ENCODE measurements around the gene SND1.

Gene SND1

GRCh38 chr7:127905491-127906330, 253.7 kb downstream of the SND1 start:
- DNase-seq (ENCODE audit: low read depth): no peak

DNA sequence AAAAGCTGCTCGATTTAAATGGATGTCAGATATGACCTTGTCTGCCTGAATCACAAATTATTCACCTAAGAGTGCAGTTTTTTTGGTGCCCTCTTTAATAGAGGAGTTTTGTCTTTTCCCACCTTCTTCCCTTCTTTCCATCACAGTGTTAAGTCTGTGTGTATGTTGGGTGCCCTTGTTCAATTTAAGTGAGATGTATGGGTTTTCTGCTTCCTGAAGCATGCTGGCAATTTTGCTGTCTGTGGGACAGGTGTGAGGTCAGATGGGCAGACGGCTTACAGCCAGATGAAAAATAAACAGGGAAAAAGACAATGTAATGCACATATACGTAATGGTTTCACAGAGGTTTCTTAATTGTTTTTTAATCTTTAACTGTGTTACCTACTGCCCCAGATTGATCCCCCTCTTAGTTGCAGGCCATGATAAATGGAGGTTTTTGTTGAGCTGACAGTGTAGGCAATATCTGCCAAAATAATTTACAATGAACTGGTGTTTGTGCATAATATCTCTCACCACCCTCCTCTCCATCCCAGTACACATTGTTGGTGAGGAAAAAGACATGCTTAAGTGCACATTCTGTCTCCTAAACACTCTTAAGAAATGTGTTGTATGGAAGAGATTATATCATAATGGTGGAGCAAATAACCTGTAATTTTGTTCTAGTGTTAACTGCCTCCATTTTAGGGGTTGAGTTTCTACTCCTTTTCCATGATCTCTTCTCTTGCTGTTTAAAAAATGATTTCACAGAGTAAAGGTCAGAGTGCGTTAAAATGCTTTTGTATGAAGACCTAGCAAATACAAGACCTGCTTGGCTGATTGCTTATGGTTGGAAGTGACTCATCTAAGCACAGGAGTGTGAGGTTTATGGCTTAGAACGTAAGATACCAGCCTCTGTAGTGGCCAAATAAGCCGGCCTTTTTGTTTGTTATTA, 255.4 kb downstream of the SND1 start:
- DNase-seq (ENCODE audit: low read depth): no peak

DNA sequence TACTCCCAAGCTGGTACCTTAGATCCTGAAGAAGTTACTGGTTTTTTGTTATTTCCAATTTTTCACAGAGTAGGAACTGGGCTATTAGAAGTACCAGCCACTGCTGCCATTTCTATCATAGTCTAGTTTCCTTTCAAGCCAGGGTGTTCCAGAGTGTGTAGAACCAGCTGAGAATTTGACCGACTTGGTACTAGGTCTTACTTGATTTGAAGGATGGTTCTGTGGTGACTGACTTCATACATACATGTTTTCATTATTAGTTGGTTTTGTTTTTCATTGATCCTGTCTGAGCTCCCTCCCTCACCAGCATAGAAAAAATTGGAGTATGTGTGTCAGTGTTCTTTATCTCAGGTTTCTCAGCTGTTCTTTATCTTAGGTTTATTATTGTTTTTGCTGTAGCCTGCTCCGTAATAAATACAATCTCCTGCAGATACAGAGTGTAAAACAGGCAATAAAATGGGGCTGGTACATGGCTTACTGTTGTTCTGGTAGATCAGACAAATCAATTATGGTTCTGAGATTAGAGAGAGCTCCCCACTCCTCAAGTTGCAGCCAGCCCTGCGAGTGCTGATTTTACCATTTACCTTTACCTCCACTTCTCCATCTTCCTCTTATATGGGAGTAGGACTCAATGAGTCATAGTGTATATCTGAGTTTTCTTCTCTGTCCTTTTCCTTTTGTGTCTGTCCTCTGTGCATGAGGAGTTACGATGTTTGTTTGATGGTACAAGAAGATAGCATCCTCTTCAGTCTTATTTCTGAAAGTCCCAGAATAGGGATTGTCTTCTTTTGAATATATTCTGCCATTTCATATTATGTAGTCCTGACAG, 256.6 kb downstream of the SND1 start:
- DNase-seq (ENCODE audit: low read depth): no peak

GRCh38 chr7:127909424-127910152, 257.6 kb downstream of the SND1 start:
- no peak for DNase-seq (ENCODE audit: low read depth)

GRCh38 chr7:127910670-127911069, 258.7 kb downstream of the SND1 start:
- DNase-seq (ENCODE audit: low read depth): no peak

DNA sequence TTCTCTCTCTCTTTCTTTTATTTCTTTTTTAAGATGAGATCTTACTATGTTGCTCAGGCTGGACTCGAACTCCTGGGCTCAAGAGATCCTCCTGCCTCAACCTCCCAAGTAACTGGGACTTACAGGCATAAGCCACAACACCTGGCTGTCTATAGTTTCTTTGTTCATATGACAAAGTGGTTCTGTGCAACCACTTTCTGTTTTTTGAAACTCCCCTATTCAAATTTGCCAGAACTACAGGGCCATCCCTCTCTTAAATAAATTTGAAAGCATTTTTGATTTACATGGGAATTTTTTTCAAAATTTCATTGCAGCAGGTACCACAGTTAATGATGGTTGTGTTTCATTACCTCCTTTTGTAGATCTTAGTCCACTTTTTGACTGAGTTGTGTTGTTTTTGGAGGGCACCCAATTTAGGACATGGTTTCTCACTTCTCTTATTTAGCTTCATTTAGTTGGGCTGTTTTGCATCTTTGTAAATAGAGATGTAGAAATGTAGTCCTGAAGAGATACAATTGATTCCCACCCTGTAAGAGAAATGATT, 260.0 kb downstream of the SND1 start:
- no peak for DNase-seq (ENCODE audit: low read depth)

DNA sequence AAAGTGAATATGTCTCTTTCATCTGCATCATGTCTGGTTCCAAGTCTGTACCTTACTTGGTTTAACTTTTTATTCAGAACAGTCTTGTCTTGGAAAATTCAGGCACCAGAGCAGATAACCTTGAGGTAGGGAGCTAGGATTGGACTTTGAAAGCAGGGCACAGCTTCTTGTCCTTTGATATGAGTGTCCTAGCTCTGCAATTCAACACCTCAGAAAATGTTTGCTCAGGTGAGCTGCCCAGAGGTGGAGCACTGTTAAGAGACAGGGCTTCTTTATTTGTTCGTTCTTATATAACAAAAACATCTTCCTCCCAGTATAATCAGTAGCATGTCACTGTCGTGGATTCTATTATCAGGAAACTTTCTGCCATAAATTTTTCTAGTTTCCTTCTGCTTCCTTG, 260.9 kb downstream of the SND1 start:
- no peak for DNase-seq (ENCODE audit: low read depth)

DNA sequence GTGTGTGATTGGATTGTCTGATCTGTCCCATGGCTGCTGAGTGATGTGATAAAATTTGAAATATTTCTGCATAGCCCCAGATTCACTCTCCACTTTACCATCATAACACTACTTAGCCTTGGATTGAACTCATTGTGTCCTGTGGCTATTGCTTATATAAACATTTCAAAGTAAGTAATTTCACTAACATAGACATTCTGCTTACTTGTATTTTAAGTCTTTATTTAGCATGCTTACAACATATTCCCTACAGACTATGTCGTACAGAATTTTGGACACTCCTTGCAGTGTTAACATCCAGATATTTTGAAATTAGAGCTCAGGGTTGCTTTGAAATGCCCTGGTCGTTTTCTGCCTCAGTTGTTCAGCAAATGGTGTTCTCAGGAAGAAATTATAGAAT, 261.7 kb downstream of the SND1 start:
- DNase-seq (ENCODE audit: low read depth): no peak

DNA sequence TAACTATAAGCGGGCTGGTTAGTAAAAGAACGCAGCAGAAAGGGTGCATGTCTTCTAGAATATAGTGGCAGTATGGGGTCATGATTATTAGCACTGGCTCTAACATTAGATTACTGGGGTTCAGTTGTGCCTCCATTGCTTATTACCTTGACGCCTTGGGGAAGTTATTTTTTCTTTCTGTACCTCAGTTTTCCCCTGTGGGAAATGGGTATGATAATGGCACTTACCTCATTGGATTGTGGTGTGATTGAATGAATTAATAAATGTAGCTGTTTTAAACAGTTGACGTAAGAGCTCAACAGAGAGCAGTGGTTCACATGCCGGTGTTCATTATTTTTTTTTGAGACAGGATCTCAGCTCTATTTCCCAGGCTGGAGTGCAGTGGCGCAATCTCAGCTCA, 262.7 kb downstream of the SND1 start:
- no peak for DNase-seq (ENCODE audit: low read depth)

DNA sequence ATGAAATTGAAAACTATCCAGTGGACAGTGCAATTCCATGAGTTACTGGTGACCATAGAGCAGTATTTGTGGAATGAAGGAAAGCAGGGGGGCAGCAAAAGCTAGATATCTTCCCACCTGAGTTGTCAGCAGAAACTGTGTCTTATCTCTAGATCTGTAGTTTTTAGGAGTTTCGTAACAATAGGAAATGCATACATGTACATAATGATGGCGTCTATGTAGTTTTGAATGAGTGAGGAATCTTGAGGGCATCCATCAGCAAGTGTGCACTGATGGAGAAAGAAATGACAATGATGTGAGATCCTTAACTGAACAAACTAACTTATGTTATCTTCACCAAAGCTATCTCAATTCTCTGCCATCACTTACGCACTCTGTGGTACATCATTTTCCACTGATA, 264.7 kb downstream of the SND1 start:
- no peak for DNase-seq (ENCODE audit: low read depth)

GRCh38 chr7:127918130-127918529, 266.1 kb downstream of the SND1 start:
- DNase-seq (ENCODE audit: low read depth): no peak

- no peak for DNase-seq (ENCODE audit: low read depth)
Measured at GRCh38 chr7:127920787-127921438, 268.9 kb downstream of the SND1 start.

- no peak for DNase-seq (ENCODE audit: low read depth)
Measured at GRCh38 chr7:127922656-127923055, 270.7 kb downstream of the SND1 start.

DNA sequence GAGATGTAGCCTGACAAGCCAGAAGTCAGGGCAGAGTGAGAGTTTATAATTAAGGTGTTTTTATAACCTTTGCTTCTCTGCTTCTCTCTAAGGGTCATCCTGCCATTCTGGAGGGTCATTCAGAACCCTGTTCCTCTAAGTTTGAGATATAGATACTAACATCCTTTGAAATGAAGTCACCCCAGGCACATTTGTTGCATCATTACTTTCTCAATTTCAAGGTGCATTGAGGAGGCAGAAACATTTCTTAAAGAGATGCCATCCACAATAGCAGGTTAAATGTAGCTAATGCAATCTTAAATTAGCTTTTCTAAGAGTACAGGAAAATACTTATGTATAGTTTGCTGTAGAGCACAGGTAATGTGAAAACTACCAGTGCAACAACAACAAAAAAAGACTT, 272.9 kb downstream of the SND1 start:
- no peak for DNase-seq (ENCODE audit: low read depth)

DNA sequence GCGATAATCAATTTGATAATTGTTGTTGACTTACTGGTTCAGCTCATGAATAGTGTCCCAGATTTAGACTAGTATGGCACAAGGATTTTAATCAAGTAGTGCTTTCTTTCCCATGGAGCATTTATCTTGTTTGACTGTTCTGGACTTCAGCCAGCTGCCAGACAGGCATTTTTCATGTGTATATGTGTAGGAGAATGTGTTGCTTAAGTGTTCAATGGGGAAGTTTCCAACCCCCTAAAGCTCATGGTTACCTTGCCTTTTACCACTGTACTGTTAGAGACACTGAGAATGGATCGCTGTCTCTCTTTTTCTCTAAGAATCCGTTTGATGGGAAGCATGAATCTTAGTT, 275.3 kb downstream of the SND1 start:
- DNase-seq (ENCODE audit: low read depth): no peak

DNA sequence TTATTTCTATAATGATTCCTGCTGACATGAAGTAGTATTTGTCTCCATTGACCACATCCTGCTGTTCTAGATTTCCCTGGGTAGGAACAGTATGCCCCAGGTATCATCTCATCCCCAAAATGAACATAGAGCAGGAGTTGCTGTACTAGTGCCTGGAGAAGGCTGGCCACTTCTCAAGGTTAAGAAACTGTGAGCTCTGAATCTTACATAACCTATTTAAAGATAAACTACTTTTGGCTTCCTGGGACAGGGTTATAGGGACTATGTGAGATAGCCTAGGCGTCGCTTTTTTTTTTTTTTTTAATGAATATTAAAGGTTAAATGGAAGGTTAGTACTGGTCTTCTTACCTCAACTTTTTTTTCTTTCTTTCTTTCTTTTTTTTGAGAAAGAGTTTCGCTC, 276.2 kb downstream of the SND1 start:
- DNase-seq (ENCODE audit: low read depth): no peak

DNA sequence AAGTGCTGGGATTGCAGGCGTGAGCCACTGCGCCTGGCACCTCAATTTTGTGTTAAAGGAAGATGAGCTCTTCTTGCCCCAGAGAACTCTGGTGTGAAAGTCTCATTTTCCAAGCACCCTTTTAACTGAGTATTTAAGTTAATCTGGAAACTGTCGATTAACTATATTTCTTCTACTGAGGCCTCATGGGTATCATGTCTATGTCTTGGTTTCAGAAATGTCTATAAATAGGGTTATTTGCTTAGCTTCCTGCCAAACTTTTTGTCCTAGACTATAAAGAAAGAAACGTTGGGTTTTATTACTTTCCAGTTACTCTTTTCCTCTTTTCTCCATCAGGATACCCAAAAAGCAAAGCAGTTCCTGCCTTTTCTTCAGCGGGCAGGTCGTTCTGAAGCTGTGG, 276.9 kb downstream of the SND1 start:
- no peak for DNase-seq (ENCODE audit: low read depth)

GRCh38 chr7:127930341-127931328, 278.6 kb downstream of the SND1 start:
- no peak for DNase-seq (ENCODE audit: low read depth)

- DNase-seq (ENCODE audit: low read depth): no peak
Measured at GRCh38 chr7:127932076-127932475, 280.1 kb downstream of the SND1 start.

DNA sequence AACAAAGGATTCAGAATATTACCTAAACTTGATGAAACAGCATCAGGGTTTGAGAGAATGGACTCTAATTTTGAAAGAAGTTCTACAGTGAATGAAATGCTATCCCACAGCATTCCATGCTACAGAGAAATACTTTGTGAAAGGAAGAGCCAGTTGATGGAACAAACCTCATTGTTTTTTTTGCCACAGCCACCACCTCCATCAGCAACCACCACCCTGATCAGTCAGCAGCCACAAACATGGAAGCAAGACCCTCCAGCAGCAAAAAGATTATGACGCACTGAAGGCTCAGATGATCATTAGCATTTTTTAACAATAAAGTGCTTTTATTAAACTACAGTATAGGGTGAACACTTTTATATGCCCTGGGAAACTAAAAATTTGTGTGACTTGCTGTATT, 280.5 kb downstream of the SND1 start:
- no peak for DNase-seq (ENCODE audit: low read depth)
